ENCODE results near the gene DTNB.
"Not testable (repeated sequence)": the region's sequence is repeated elsewhere in the genome, so short reads cannot be mapped to it uniquely, and the experiment has no call there.

Gene DTNB

DNA sequence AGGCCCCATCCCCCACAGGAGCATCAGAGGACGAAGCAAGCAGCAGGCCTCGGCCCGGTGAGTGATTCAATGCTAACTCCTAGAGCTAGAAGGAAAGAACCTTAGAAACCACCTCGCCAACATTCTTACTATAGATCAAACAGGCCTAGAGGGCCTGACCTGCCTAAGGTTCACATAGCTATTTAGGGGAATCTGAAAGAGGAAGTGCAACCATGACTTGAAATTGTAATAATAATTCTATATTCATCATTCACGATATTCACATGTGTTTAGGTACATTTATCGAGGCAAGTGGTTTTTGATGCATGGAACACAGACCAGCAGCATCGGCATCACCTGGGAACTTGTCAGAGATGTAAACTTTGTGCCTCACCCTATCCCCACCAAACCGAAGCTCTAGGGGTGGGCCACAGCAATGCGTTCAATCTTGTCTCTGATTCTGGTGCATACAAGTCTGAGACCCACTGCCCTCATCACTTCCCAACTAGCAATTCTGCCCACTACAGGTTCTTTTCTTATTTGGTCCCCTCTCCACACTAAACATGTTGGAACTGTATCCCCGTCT lies 253.6 kb downstream of the DTNB start:
- no peak for DNase-seq (ENCODE audit: low read depth)

GRCh38 chr2:25418944-25419677 lies 254.3 kb downstream of the DTNB start:
- no peak for DNase-seq (ENCODE audit: low read depth)

DNA sequence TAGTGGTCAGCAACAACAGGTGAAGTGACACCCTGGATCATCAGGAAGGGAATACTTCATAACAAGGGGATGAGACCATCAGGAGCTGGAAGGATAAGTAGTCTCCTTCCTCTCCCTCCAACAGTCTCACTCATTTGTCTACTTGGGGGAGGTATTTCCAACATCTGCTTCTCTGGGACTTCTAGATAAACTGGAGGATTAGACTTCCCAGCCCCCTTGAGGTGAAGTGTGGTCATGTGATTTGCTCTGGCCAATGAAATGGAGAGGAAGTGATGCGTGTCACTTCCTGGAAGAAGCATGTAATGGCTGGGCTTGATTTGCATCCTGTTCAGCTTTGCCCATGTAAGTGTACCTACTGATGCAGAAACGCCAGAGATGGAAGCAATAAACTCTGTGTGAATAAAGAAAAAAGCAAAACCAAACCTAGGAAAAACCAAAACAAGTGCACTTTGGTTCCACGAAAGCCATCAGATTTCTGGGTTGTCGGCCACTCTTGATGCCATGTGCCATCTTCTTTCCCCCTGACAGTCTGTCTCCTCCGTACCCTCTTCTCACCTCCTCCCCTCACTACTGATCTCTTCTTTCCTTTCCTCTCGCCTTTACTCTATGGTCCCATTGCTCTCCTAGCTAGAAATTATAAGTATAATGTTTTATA lies 255.5 kb downstream of the DTNB start:
- no peak for DNase-seq (ENCODE audit: low read depth)

- DNase-seq (ENCODE audit: low read depth): no peak
Observed at GRCh38 chr2:25416674-25417073, 256.7 kb downstream of the DTNB start.

GRCh38 chr2:25414781-25415180 lies 258.6 kb downstream of the DTNB start:
- DNase-seq (ENCODE audit: low read depth): no peak

DNA sequence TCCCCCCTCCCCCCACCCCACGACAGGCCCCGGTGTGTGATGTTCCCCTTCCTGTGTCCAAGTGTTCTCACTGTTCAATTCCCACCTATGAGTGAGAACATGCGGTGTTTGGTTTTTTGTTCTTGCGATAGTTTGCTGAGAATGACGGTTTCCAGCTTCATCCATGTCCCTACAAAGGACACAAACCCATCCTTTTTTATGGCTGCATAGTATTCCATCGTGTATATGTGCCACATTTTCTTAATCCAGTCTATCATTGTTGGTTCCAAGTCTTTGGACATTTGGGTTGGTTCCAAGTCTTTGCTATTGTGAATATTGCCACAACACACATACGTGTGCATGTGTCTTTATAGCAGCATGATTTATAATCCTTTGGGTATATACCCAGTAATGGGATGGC lies 260.0 kb downstream of the DTNB start:
- DNase-seq (ENCODE audit: low read depth): not testable (repeated sequence)

GRCh38 chr2:25411753-25412152 lies 261.6 kb downstream of the DTNB start:
- no peak for DNase-seq (ENCODE audit: low read depth)

DNA sequence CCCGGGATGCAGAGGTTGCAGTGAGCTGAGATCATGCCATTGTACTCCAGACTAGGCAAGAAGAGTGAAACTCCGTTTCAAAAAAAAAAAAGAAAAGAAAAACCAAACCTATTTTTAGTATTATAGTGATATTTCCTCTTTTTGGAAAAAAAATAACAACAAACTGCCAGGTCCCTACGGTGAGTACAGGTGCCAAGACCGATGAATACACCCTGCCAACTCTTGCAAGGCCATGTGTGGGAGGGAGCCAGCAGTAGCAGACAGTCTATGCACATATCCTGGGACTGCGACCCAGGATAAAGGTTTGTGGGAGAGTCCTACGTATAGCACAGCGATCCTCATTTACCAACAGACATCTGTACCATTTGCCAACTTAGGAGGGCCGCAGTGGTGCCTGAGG lies 262.1 kb downstream of the DTNB start:
- no peak for DNase-seq (ENCODE audit: low read depth)

DNA sequence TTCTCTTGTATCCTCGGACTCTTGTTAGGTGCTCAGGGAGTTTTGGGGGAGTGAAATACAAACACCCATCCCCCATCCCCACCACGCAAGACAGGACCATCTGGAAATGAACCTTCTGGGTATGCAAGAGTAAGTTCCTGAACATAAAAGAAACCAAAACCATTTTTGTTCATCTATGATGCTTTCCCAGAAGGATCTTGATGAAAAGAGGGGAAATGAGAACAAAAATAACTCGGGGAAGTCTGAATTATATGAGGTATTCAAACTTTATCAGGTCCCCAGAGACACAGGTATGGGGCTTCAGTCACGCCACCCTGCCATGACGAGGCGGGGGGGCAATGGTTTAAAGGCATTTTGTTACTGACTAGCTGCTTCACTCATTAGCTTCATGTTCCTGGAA lies 263.0 kb downstream of the DTNB start:
- DNase-seq (ENCODE audit: low read depth): no peak

- no peak for DNase-seq (ENCODE audit: low read depth)
Observed at GRCh38 chr2:25409468-25409867, 263.9 kb downstream of the DTNB start.

GRCh38 chr2:25409044-25409443 lies 264.3 kb downstream of the DTNB start:
- no peak for DNase-seq (ENCODE audit: low read depth)

- DNase-seq (ENCODE audit: low read depth): no peak
Observed at GRCh38 chr2:25405611-25406295, 267.6 kb downstream of the DTNB start.

GRCh38 chr2:25403120-25403760 lies 270.1 kb downstream of the DTNB start:
- not testable (repeated sequence) for DNase-seq (ENCODE audit: low read depth)

- no peak for DNase-seq (ENCODE audit: low read depth)
Observed at GRCh38 chr2:25402477-25402876, 270.9 kb downstream of the DTNB start.

DNA sequence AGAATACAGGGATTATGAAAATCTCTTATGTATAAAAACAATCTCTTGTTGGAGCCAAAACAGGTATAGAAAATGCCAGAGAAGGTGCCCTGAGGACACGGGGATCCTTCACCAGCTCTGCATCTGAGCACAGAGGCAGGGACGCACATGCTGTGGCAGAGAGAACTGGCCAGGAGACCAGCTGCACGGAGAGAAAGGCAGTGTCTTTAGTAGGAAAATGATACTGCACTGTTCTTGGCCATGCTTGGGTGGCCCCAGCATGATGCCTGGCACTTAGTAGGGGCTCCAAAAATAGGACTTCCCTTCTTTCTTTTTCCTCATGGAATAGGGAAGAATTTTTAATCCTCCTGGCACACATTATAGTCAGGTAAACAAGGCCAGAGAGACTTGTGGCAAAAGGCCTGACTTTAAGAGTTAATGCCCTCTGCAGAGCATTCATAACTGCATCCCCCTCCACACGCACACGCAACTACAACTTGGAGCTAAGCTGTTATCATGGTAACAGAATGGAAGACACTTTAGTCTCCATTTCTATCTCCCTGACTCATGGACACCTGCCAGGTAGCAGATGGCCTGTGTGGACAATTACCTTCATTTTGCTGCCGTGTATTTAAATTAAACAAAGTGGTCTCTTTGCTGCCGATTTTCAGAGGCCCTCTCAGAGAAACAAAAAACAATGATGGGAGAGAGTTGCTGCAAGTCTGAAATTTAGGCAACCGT lies 271.9 kb downstream of the DTNB start:
- no peak for DNase-seq (ENCODE audit: low read depth)

GRCh38 chr2:25400576-25401216 lies 272.7 kb downstream of the DTNB start:
- DNase-seq (ENCODE audit: low read depth): no peak

DNA sequence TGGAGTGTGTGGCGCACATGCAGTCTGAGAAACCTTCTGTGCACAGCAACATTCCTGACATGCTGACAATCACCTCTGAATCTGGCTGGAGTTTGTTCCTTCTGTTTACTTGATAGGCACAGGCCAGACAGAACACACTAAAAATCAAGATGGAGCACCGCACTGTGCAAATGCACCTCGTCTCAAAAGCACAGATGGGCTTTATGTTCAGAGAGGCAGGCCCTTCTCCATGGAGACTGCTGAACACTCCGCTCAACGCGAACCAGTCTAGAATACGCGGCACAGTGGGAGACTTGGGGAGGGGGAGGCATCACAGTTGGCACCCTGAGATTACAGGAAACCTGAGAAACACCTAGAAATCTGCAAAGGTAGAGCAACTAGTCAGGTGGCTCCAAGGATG lies 273.2 kb downstream of the DTNB start:
- DNase-seq (ENCODE audit: low read depth): no peak

- DNase-seq (ENCODE audit: low read depth): no peak
Observed at GRCh38 chr2:25398534-25398933, 274.8 kb downstream of the DTNB start.

GRCh38 chr2:25397777-25398176 lies 275.6 kb downstream of the DTNB start:
- no peak for DNase-seq (ENCODE audit: low read depth)

DNA sequence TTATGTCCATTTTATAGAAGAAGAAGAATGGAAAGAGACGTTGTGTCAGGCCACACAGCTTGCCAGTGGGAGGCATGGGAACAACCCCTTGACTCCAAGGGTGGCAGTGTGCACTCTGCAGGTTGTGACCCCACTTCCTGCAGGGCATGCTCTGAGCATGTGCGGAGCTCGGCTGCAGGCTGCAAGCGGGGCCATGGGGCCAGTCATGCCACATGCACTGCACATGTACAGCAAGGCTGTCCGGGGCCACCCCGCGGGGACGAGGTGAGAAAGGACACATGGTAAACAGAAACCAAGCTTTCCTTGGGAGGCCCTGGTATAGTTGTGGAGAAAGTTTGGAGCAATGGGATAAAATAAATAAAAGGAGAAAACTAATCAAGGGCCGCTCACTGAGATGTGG lies 284.2 kb downstream of the DTNB start:
- DNase-seq (ENCODE audit: low read depth): no peak

- no peak for DNase-seq (ENCODE audit: low read depth)
Observed at GRCh38 chr2:25388491-25388890, 284.9 kb downstream of the DTNB start.
